H1 (cell line): ENCODE measurements around the gene SUSD1. TPM values are rescaled to one million over a fixed set of nuclear protein-coding genes. Genes with fewer than 3 reads are reported as not detected.

Source experiments
- CTCF ChIA-PET: fragments of 300-600 bp; sonication (Branson Sonifier 250); formaldehyde crosslinking; loops from one replicate; lab custom pipeline; 2021; ENCODE audit not compliant: partially characterized antibody; lab: Charles Lee
- POLR2A ChIA-PET: fragments of 300-600 bp; sonication (Branson Sonifier 250); formaldehyde crosslinking; loops from one replicate; lab custom pipeline; 2021; ENCODE audit warnings: inconsistent platforms; ENCODE audit not compliant: partially characterized antibody; lab: Charles Lee
- DNase-seq, 2 experiments: peaks; one replicate each; pipeline versions ENCODE4 v3.0.0 to v3.0.0-alpha.2; 2010 to 2022; ENCODE audit warnings: low spot score in 2 of 2, low read depth in 1 of 2, mixed read lengths in 1 of 2
- FAIRE-seq: peaks from 2 replicates; lab custom pipeline; 2011; peaks lifted over from hg19 to GRCh38; lab: Jason Lieb, UNC
- H2AFZ ChIP-seq: 2 replicates; pipeline ENCODE4 v1.8.1; 2012; ENCODE audit warnings: low read length, inconsistent platforms
- H2AK5ac ChIP-seq: 2 replicates; pipeline ENCODE4 v1.6.1; 2013; ENCODE audit warnings: low read depth, low read length
- H2BK120ac ChIP-seq: replicated peaks from 2 replicates; pipeline ENCODE3; 2013; ENCODE audit warnings: low read depth, low read length, inconsistent platforms
- H2BK12ac ChIP-seq: 2 replicates; pipeline ENCODE4 v1.6.1; 2013; ENCODE audit warnings: low read depth, low read length
- H2BK15ac ChIP-seq: 2 replicates; pipeline ENCODE4 v1.6.1; 2013; ENCODE audit warnings: low read length
- H2BK20ac ChIP-seq: 2 replicates; pipeline ENCODE4 v1.6.1; 2013; ENCODE audit warnings: low read length
- H2BK5ac ChIP-seq: 2 replicates; pipeline ENCODE4 v1.6.1; 2013; ENCODE audit warnings: low read depth, low read length
- H3K14ac ChIP-seq: 2 replicates; pipeline ENCODE4 v1.6.1; 2013; ENCODE audit warnings: inconsistent platforms; ENCODE audit not compliant: insufficient read length
- H3K18ac ChIP-seq: 2 replicates; pipeline ENCODE4 v1.6.1; 2013; ENCODE audit warnings: low read length; ENCODE audit errors: extremely low read depth
- H3K23ac ChIP-seq: 2 replicates; pipeline ENCODE4 v1.6.1; 2013; ENCODE audit warnings: inconsistent platforms; ENCODE audit not compliant: insufficient read length
- H3K23me2 ChIP-seq: 2 replicates; pipeline ENCODE4 v1.6.1; 2013; ENCODE audit warnings: low read depth, low read length
- H3K27ac ChIP-seq: 2 replicates; pipeline ENCODE4 v1.6.1; 2011; ENCODE audit warnings: low read depth, low read length, inconsistent platforms
- H3K27me3 ChIP-seq, 4 experiments: replicated peaks in 1 of 4; 1 replicate in 1 of 4; 2 replicates in 3 of 4; pipeline versions ENCODE4 v1.6.1 to v1.8.1; 2011 to 2013; ENCODE audit warnings: low read length in 3 of 4, mild to moderate bottlenecking in 3 of 4, inconsistent platforms in 2 of 4, mixed read lengths in 2 of 4, moderate library complexity in 1 of 4; ENCODE audit not compliant: control insufficient read depth in 3 of 4, insufficient read depth in 3 of 4; ENCODE audit errors: extremely low read depth in 1 of 4
- H3K36me3 ChIP-seq, 4 experiments: 2 replicates each; pipeline versions ENCODE4 v1.6.1 to v1.8.1; 2011 to 2013; ENCODE audit warnings: mild to moderate bottlenecking in 4 of 4, low read length in 3 of 4, moderate library complexity in 2 of 4, control low read depth in 1 of 4, inconsistent platforms in 1 of 4; ENCODE audit not compliant: insufficient read depth in 4 of 4, control insufficient read depth in 2 of 4
- H3K4ac ChIP-seq: replicated peaks from 2 replicates; pipeline ENCODE3; 2013; ENCODE audit warnings: low read length, low read depth, mixed read lengths, inconsistent platforms; ENCODE audit not compliant: insufficient read length
- H3K4me1 ChIP-seq, 4 experiments: replicated peaks in 1 of 4; 1 replicate in 1 of 4; 2 replicates in 3 of 4; pipeline versions ENCODE4 v1.6.1 to v1.8.1; 2011 to 2013; ENCODE audit warnings: low read length in 3 of 4, inconsistent platforms in 2 of 4, mixed read lengths in 1 of 4; ENCODE audit not compliant: insufficient read depth in 4 of 4, control insufficient read depth in 3 of 4
- H3K4me2 ChIP-seq, 2 experiments: 2 replicates each; pipeline versions ENCODE4 v1.6.1 to v1.8.1; 2011 to 2013; ENCODE audit warnings: low read depth in 2 of 2, low read length in 2 of 2, control low read depth in 1 of 2, inconsistent platforms in 1 of 2, mild to moderate bottlenecking in 1 of 2; ENCODE audit not compliant: insufficient read depth in 1 of 2
- H3K4me3 ChIP-seq, 4 experiments: fragments of 200-600, 300-600 bp in 1 of 4; sonication (generic), shearing (Covaris generic), sonication (Bioruptor Twin) in 1 of 4; 2 replicates each; pipeline versions ENCODE4 v1.5.1 to v1.8.1; 2011 to 2016; ENCODE audit warnings: low read length in 4 of 4, low read depth in 3 of 4, control low read depth in 2 of 4, inconsistent platforms in 2 of 4, mild to moderate bottlenecking in 2 of 4, mixed read lengths in 1 of 4, moderate library complexity in 1 of 4; ENCODE audit not compliant: insufficient read depth in 2 of 4; ENCODE audit errors: extremely low read depth in 1 of 4
- H3K56ac ChIP-seq: replicated peaks from 2 replicates; pipeline ENCODE3; 2013; ENCODE audit warnings: low read depth, mild to moderate bottlenecking, mixed read lengths, low read length, inconsistent platforms; ENCODE audit not compliant: insufficient read length
- H3K79me1 ChIP-seq: 2 replicates; pipeline ENCODE4 v1.6.1; 2013; ENCODE audit warnings: low read depth, low read length, control low read depth
- H3K79me2 ChIP-seq, 2 experiments: 2 replicates each; pipeline versions ENCODE4 v1.6.1 to v1.8.1; 2012 to 2013; ENCODE audit warnings: low read length in 2 of 2, mild to moderate bottlenecking in 2 of 2, inconsistent platforms in 1 of 2; ENCODE audit not compliant: insufficient read depth in 2 of 2, control insufficient read depth in 1 of 2
- H3K9ac ChIP-seq, 4 experiments: replicated peaks in 1 of 4; 1 replicate in 1 of 4; 2 replicates in 3 of 4; pipeline versions ENCODE4 v1.6.1 to v1.8.1; 2011 to 2013; ENCODE audit warnings: low read depth in 3 of 4, low read length in 3 of 4, control low read depth in 2 of 4, mild to moderate bottlenecking in 2 of 4, moderate library complexity in 2 of 4, inconsistent platforms in 1 of 4; ENCODE audit errors: extremely low read depth in 1 of 4
- H3K9me3 ChIP-seq, 2 experiments: 2 replicates each; pipeline versions ENCODE4 v1.6.1 to v1.8.1; 2012 to 2013; ENCODE audit warnings: mild to moderate bottlenecking in 2 of 2, moderate library complexity in 2 of 2, control low read depth in 1 of 2, inconsistent platforms in 1 of 2, low read depth in 1 of 2, low read length in 1 of 2, mixed read lengths in 1 of 2; ENCODE audit not compliant: insufficient read depth in 2 of 2
- H4K20me1 ChIP-seq, 2 experiments: replicated peaks in 1 of 2; 2 replicates each; pipeline versions ENCODE3 to v1.8.1; 2011 to 2013; ENCODE audit warnings: inconsistent platforms in 2 of 2, low read length in 2 of 2, mild to moderate bottlenecking in 1 of 2; ENCODE audit not compliant: insufficient read depth in 2 of 2, control insufficient read depth in 1 of 2
- H4K5ac ChIP-seq: 2 replicates; pipeline ENCODE4 v1.6.1; 2013; ENCODE audit warnings: low read length, low read depth, mixed read lengths, inconsistent platforms; ENCODE audit not compliant: insufficient read length
- H4K8ac ChIP-seq: 2 replicates; pipeline ENCODE4 v1.8.0; 2013; ENCODE audit warnings: mild to moderate bottlenecking, moderate library complexity, low read length, inconsistent platforms; ENCODE audit not compliant: insufficient read depth; ENCODE audit errors: extremely low read depth
- H4K91ac ChIP-seq: replicated peaks from 2 replicates; pipeline ENCODE3; 2013; ENCODE audit warnings: low read length, mixed read lengths, inconsistent platforms; ENCODE audit not compliant: insufficient read length
- ATF3 ChIP-seq: IDR thresholded peaks from 2 replicates; pipeline ENCODE4 v1.6.1; 2011; ENCODE audit warnings: low read depth, mild to moderate bottlenecking, low read length; ENCODE audit not compliant: insufficient read depth
- EP300 ChIP-seq, 2 experiments: IDR thresholded peaks; 1 replicate in 1 of 2; 2 replicates in 1 of 2; pipeline ENCODE4 v1.6.1; 2011 to 2012; ENCODE audit warnings: low read depth in 2 of 2, low read length in 2 of 2, mild to moderate bottlenecking in 2 of 2, borderline replicate concordance in 1 of 2, inconsistent platforms in 1 of 2, moderate library complexity in 1 of 2
- POU5F1 ChIP-seq: IDR thresholded peaks from 2 replicates; pipeline ENCODE4 v1.6.1; 2011; ENCODE audit warnings: low read depth, mild to moderate bottlenecking, low read length, moderate library complexity
- TAF7 ChIP-seq: optimal IDR thresholded peaks from 2 replicates; pipeline ENCODE3; 2011; ENCODE audit warnings: low read depth, mild to moderate bottlenecking, inconsistent platforms, low read length, moderate library complexity, borderline replicate concordance
- TCF12 ChIP-seq: IDR thresholded peaks from 2 replicates; pipeline ENCODE4 v1.6.1; 2011; ENCODE audit warnings: low read depth, mild to moderate bottlenecking, low read length
- WGBS, 2 experiments: shearing (Covaris generic) in 1 of 2; methylation state at CpG; one replicate each; pipeline versions ENCODE4 v1.1.6 to v1.1.7; 2013 to 2015; ENCODE audit warnings: low lambda C conversion rate in 2 of 2, mixed read lengths in 2 of 2, inconsistent platforms in 1 of 2, low coverage in 1 of 2, missing lambda C conversion rate in 1 of 2; ENCODE audit not compliant: insufficient replicate concordance in 2 of 2, insufficient coverage in 1 of 2, insufficient read length in 1 of 2; ENCODE audit errors: extremely low coverage in 1 of 2, missing lambda C conversion rate in 1 of 2; 5-methylcytosine and 5-hydroxymethylcytosine counted together
- polyA plus RNA-seq, 7 experiments: library from polyadenylated mRNA; depleted of rRNA in 3 of 7; stranded (reverse) in 5 of 7; unstranded in 2 of 7; fragments of >200 nt in 5 of 7; fragments of 200-250 nt in 2 of 7; gene quantifications; 1 replicate in 5 of 7; 2 replicates in 1 of 7; 4 replicates in 1 of 7; pipeline versions ENCODE4 v1.2.1 to v1.2.3, GENCODE V29; 2011 to 2013; ENCODE audit warnings: missing spikeins in 2 of 7, mixed read lengths in 2 of 7
- total RNA-seq: library from RNA; stranded (reverse); fragmentation: NEBNext Ultra II Directional; extraction: Animal tissue kit (Norgen Biotek cat#: 25700); gene quantifications from 2 replicates; pipeline ENCODE4 v1.2.1, GENCODE V29; 2021
- TF ChIP-seq, protein P1 (sequence below): IDR thresholded peaks from 2 replicates; pipeline ENCODE4 v1.6.1; 2012; ENCODE audit warnings: inconsistent platforms

The SUSD1 gene
- total and polyA plus RNA-seq, 2 of the 8 experiments (the other 6 are each of a cell fraction or from before 2014, with no cell fraction given) = 2.8 to 7.2 TPM

DNA sequence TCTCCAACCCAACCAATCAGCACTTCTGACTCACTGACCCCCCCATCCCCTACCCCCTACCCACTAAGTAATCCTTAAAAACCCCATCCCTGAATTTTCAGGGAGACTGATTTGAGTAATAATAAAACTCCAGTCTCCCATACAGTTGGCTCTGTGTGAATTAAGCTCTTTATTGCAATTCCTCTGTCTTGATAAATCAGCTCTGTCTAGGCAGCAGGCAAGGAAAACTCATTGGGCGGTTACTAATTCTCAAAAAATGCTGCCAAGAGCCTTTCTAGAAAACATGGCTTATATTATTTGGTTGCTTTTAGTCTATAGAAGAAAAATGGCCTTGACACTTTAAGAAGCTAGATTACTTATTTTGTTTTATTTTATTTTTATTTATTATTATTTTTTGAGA is 131.7 kb downstream of the SUSD1 start:
- Histone ChIP-seq H3K4ac (no peak overlapping the region), H4K8ac (no peak overlapping the region), H3K79me2 (no peaks in the 10 kb centered on the region), H2BK15ac (no peak overlapping the region), H3K27me3 (no peaks in the 10 kb centered on the region), H3K14ac (no peak overlapping the region), H3K9ac (no peak overlapping the region), H3K18ac (no peak overlapping the region), H3K4me3 (no peak overlapping the region), H2BK12ac (no peak overlapping the region), H3K23me2 (no peaks in the 10 kb centered on the region), H2AFZ (no peak overlapping the region), H3K9me3 (no peaks in the 10 kb centered on the region), H2BK20ac (no peak overlapping the region), H3K36me3 (no peaks in the 10 kb centered on the region), H3K56ac (no peak overlapping the region), H4K91ac (no peak overlapping the region), H4K20me1 (no peaks in the 10 kb centered on the region), H2BK120ac (no peak overlapping the region), H2BK5ac (no peak overlapping the region), H3K27ac (peak overlapping the region; percentile 23; the same call in 1 of the 2 replicates), H3K4me2 (no peak overlapping the region), H3K79me1 (no peaks in the 10 kb centered on the region), H3K4me1 (peaks cover 5 to 12% (median 9%) of the 10 kb centered on the region in 4 experiments), H3K23ac (no peak overlapping the region), H2AK5ac (no peak overlapping the region), H4K5ac (no peak overlapping the region)
- FAIRE-seq (no peak), DNase-seq (no peak)
- POLR2A ChIA-PET = interaction anchor here (0.5 to 1.2 kb wide), 2 partner anchors 9 to 407 kb away, joined by 3 to 4 read pairs; no protein-coding TSS in a partner anchor
- WGBS, 2 experiments = 80% methylated on average over 1 of the region's 1 CpG; no CpG with 5 or more reads in 1 of the 2 experiments
- no peak for TF ChIP-seq TAF7
- TF ChIP-seq EP300 (IDR thresholded peaks at IDR 0.05; ENCODE audit: borderline replicate concordance in 1 of 2, low read depth in 2 of 2, low read length in 2 of 2) = no peak
- TF ChIP-seq, protein P1, sequence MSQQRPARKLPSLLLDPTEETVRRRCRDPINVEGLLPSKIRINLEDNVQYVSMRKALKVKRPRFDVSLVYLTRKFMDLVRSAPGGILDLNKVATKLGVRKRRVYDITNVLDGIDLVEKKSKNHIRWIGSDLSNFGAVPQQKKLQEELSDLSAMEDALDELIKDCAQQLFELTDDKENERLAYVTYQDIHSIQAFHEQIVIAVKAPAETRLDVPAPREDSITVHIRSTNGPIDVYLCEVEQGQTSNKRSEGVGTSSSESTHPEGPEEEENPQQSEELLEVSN = no peak
- no peak for TF ChIP-seq TCF12
- TF ChIP-seq POU5F1 = no peak
- no peak for TF ChIP-seq ATF3
- CTCF ChIA-PET = interaction anchor here (0.6 kb wide), 1 partner anchor 74 kb away, joined by 3 read pairs; no protein-coding TSS in a partner anchor
